NCI-H2196 (cell line): ENCODE measurements around the gene BCAS1.

Experiments used
- DNase-seq: peaks from one replicate; lab custom pipeline; 2025; ENCODE audit not compliant: unreplicated experiment; lab: John Stamatoyannopoulos, UW

The BCAS1 gene

GRCh38 chr20:53895385-53895755 is 175.0 kb downstream of the BCAS1 start:
- no peak for DNase-seq

GRCh38 chr20:53894707-53895384 is 175.5 kb downstream of the BCAS1 start:
- no peak for DNase-seq
